ENCODE data around the gene CAPN13.

DNA sequence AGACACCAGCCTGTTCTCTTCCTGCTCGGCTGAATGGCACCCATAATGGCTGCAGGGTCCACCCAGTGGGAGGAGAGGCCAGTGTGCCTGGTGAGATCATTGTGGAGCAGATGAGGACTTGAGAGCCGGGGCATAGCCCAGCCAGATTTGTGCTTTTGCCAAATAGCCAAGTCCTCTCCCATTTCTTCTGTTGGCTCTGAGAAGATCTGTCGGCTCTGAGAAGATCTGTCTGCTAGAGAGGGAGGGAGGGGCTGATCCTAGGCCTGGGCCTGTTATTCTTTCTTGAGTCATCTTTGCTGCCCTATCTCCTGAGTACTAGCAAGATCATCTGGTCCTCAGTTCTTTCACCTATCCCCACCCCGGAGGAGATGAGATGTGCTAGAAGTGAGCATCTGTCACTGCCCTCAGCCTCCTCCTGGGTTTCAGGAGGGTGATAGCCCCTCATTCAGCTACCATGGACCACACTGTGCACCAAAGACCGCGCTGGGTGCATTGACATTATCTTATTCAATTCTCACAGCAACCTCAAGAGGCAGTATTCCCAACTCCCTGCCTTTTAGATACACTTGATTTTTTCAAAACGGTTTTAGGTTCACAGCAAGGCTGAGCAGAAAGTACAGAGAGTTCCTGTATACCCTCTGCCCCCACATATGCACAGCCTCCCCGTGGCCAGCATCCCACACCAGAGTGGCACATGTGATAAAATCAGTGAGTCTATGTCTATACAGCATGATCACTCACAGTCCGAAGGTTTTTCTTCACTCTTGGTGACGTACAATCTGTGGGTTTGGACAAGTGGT, 98.6 kb downstream of the CAPN13 start:
- TF ChIP-seq, protein P1, sequence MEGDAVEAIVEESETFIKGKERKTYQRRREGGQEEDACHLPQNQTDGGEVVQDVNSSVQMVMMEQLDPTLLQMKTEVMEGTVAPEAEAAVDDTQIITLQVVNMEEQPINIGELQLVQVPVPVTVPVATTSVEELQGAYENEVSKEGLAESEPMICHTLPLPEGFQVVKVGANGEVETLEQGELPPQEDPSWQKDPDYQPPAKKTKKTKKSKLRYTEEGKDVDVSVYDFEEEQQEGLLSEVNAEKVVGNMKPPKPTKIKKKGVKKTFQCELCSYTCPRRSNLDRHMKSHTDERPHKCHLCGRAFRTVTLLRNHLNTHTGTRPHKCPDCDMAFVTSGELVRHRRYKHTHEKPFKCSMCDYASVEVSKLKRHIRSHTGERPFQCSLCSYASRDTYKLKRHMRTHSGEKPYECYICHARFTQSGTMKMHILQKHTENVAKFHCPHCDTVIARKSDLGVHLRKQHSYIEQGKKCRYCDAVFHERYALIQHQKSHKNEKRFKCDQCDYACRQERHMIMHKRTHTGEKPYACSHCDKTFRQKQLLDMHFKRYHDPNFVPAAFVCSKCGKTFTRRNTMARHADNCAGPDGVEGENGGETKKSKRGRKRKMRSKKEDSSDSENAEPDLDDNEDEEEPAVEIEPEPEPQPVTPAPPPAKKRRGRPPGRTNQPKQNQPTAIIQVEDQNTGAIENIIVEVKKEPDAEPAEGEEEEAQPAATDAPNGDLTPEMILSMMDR (IDR thresholded peaks at IDR 0.05) = peak in 3 of 6 experiments; percentile 26 to 41 (median 30)
- no peak for TF ChIP-seq POLR2A (IDR thresholded peaks at IDR 0.05)

Data from esophagus squamous epithelium (tissue), 4 donors.